Large intestine (tissue), 3 donors: ENCODE data around the gene CALN1. TPM values are rescaled to one million over a fixed set of nuclear protein-coding genes. Genes with fewer than 3 reads are reported as not detected.

Experiments
- DNase-seq, 2 donors: peaks; one replicate each; pipeline versions ENCODE4 v3.0.0 to v3.0.0-alpha.2; 2013
- H3K27ac ChIP-seq: one replicate; pipeline ENCODE4 v1.5.1; 2013; ENCODE audit warnings: low read length
- H3K27me3 ChIP-seq: 2 replicates; pipeline ENCODE4 v1.6.1; 2013; ENCODE audit warnings: low read length; ENCODE audit not compliant: control insufficient read depth, insufficient read depth
- H3K36me3 ChIP-seq: 2 replicates; pipeline ENCODE4 v1.6.1; 2013; ENCODE audit warnings: low read length; ENCODE audit not compliant: control insufficient read depth, insufficient read depth
- H3K4me1 ChIP-seq: one replicate; pipeline ENCODE4 v1.6.1; 2013; ENCODE audit warnings: low read length; ENCODE audit not compliant: control insufficient read depth, insufficient read depth
- H3K4me3 ChIP-seq: one replicate; pipeline ENCODE4 v1.5.1; 2013; ENCODE audit warnings: low read length
- H3K9me3 ChIP-seq: one replicate; pipeline ENCODE4 v1.6.1; 2013; ENCODE audit warnings: mild to moderate bottlenecking, low read depth, low read length, moderate library complexity; ENCODE audit not compliant: control insufficient read depth
- WGBS: methylation state at CpG from one replicate; pipeline ENCODE4 v1.1.5; 2013; ENCODE audit warnings: low lambda C conversion rate; ENCODE audit not compliant: insufficient coverage; 5-methylcytosine and 5-hydroxymethylcytosine counted together
- polyA plus RNA-seq: library from polyadenylated mRNA; unstranded; fragments of 120-200 nt; gene quantifications from one replicate; pipeline ENCODE4 v1.2.1, GENCODE V29; 2013

CALN1 gene
- polyA plus RNA-seq, 1 donor = 0.09 TPM

GRCh38 chr7:71982851-71983250 lies 429.3 kb downstream of the CALN1 start:
- no peaks in the 10 kb centered on the region for H3K4me1 ChIP-seq
- DNase-seq = no peak
- no peak overlapping the region for H3K4me3 ChIP-seq
- no CpG with 5 or more reads among the region's 4 CpGs for WGBS
- no peaks in the 10 kb centered on the region for H3K27me3 ChIP-seq
- no peaks in the 10 kb centered on the region for H3K36me3 ChIP-seq
- no peaks in the 10 kb centered on the region for H3K9me3 ChIP-seq
- no peak overlapping the region for H3K27ac ChIP-seq

GRCh38 chr7:71976645-71977044 lies 435.5 kb downstream of the CALN1 start:
- 93% methylated on average over 2 of the region's 7 CpGs for WGBS
- no peak for DNase-seq
- Histone ChIP-seq H3K9me3 (no peaks in the 10 kb centered on the region), H3K27me3 (no peaks in the 10 kb centered on the region), H3K27ac (no peak overlapping the region), H3K4me1 (no peaks in the 10 kb centered on the region), H3K36me3 (no peaks in the 10 kb centered on the region), H3K4me3 (no peak overlapping the region)

GRCh38 chr7:71974611-71975010 lies 437.5 kb downstream of the CALN1 start:
- DNase-seq = no peak
- H3K36me3 ChIP-seq = no peaks in the 10 kb centered on the region
- no peaks in the 10 kb centered on the region for H3K9me3 ChIP-seq
- no peak overlapping the region for H3K27ac ChIP-seq
- no peak overlapping the region for H3K4me3 ChIP-seq
- WGBS = no CpG with 5 or more reads among the region's 7 CpGs
- H3K27me3 ChIP-seq = no peaks in the 10 kb centered on the region
- no peaks in the 10 kb centered on the region for H3K4me1 ChIP-seq

GRCh38 chr7:71972534-71972933 lies 439.6 kb downstream of the CALN1 start:
- no peaks in the 10 kb centered on the region for H3K4me1 ChIP-seq
- no peak overlapping the region for H3K27ac ChIP-seq
- no peaks in the 10 kb centered on the region for H3K36me3 ChIP-seq
- no peak overlapping the region for H3K4me3 ChIP-seq
- WGBS = no CpG with 5 or more reads among the region's 7 CpGs
- DNase-seq = no peak
- H3K27me3 ChIP-seq = no peaks in the 10 kb centered on the region
- H3K9me3 ChIP-seq = no peaks in the 10 kb centered on the region

- Histone ChIP-seq H3K4me1 (no peaks in the 10 kb centered on the region), H3K36me3 (no peaks in the 10 kb centered on the region), H3K27ac (no peak overlapping the region), H3K9me3 (no peaks in the 10 kb centered on the region), H3K27me3 (no peaks in the 10 kb centered on the region), H3K4me3 (no peak overlapping the region)
- DNase-seq = no peak
- no CpG with 5 or more reads among the region's 3 CpGs for WGBS
Observed at GRCh38 chr7:71970725-71971124, 441.4 kb downstream of the CALN1 start.

- H3K4me1 ChIP-seq = no peaks in the 10 kb centered on the region
- H3K9me3 ChIP-seq = no peaks in the 10 kb centered on the region
- H3K36me3 ChIP-seq = no peaks in the 10 kb centered on the region
- no peak overlapping the region for H3K27ac ChIP-seq
- WGBS = 100% methylated on average over 3 of the region's 3 CpGs
- no peak for DNase-seq
- H3K27me3 ChIP-seq = no peaks in the 10 kb centered on the region
- no peak overlapping the region for H3K4me3 ChIP-seq
Observed at GRCh38 chr7:71962636-71963035, 449.5 kb downstream of the CALN1 start.

- Histone ChIP-seq H3K9me3 (no peaks in the 10 kb centered on the region), H3K4me1 (no peaks in the 10 kb centered on the region), H3K27me3 (no peaks in the 10 kb centered on the region), H3K36me3 (no peaks in the 10 kb centered on the region), H3K4me3 (no peak overlapping the region), H3K27ac (no peak overlapping the region)
- WGBS = 82% methylated on average over 2 of the region's 4 CpGs
- no peak for DNase-seq
Observed at GRCh38 chr7:71961283-71961682, 450.9 kb downstream of the CALN1 start.

GRCh38 chr7:71942115-71942514 lies 470.0 kb downstream of the CALN1 start:
- Histone ChIP-seq H3K27ac (no peak overlapping the region), H3K4me1 (no peaks in the 10 kb centered on the region), H3K9me3 (no peaks in the 10 kb centered on the region), H3K36me3 (no peaks in the 10 kb centered on the region), H3K4me3 (no peak overlapping the region), H3K27me3 (no peaks in the 10 kb centered on the region)
- no peak for DNase-seq
- WGBS = no CpG with 5 or more reads among the region's 17 CpGs

- WGBS = no CpG with 5 or more reads among the region's 4 CpGs
- no peaks in the 10 kb centered on the region for H3K27me3 ChIP-seq
Observed at GRCh38 chr7:71937840-71938371, 474.2 kb downstream of the CALN1 start.

GRCh38 chr7:71935674-71936073 lies 476.5 kb downstream of the CALN1 start:
- Histone ChIP-seq H3K36me3 (no peaks in the 10 kb centered on the region), H3K4me1 (no peaks in the 10 kb centered on the region), H3K27me3 (no peaks in the 10 kb centered on the region), H3K27ac (no peak overlapping the region), H3K4me3 (no peak overlapping the region), H3K9me3 (no peaks in the 10 kb centered on the region)
- WGBS = 100% methylated on average over 2 of the region's 5 CpGs
- no peak for DNase-seq

More at GRCh38 chr7:71937840-71938371, 474.2 kb downstream of the CALN1 start:
- DNase-seq = no peak
- H3K4me1 ChIP-seq = no peaks in the 10 kb centered on the region
- no peaks in the 10 kb centered on the region for H3K9me3 ChIP-seq
- no peak overlapping the region for H3K4me3 ChIP-seq
- no peaks in the 10 kb centered on the region for H3K36me3 ChIP-seq
- H3K27ac ChIP-seq = no peak overlapping the region

GRCh38 chr7:71933426-71933825 lies 478.7 kb downstream of the CALN1 start:
- H3K27me3 ChIP-seq = no peaks in the 10 kb centered on the region
- no peak overlapping the region for H3K27ac ChIP-seq
- no peaks in the 10 kb centered on the region for H3K36me3 ChIP-seq
- no peak overlapping the region for H3K4me3 ChIP-seq
- DNase-seq = no peak
- WGBS = 81% methylated on average over 3 of the region's 7 CpGs
- H3K9me3 ChIP-seq = no peaks in the 10 kb centered on the region
- no peaks in the 10 kb centered on the region for H3K4me1 ChIP-seq
